A549 (cell line): ENCODE measurements around the gene CDC42SE1. TPM values are rescaled to one million over a fixed set of nuclear protein-coding genes. Genes with fewer than 3 reads are reported as not detected.
A peak's percentile ranks its signal among the peaks of the same experiment; 100 is the strongest.

ENCODE experiments used
- ATOH8 ChIP-seq: fragments of 250-450 bp; sonication (Bioruptor Pico); IDR thresholded peaks from 2 replicates; pipeline ENCODE4 v1.5.0; 2020; ENCODE audit warnings: low read depth, mild to moderate bottlenecking, moderate library complexity
- BCL3 ChIP-seq: fragments of >200 bp; sonication (Bioruptor Twin); formaldehyde crosslinking; IDR thresholded peaks from 3 replicates; pipeline ENCODE4 v1.6.1; 2016
- BHLHE40 ChIP-seq: IDR thresholded peaks from 2 replicates; pipeline ENCODE4 v1.6.1; 2012; ENCODE audit warnings: low read depth, low read length, inconsistent platforms
- CBX2 ChIP-seq: fragments of 200-600 bp; sonication (generic); IDR thresholded peaks from 2 replicates; pipeline ENCODE4 v1.6.1; 2016; ENCODE audit warnings: low read depth, mild to moderate bottlenecking, borderline replicate concordance
- CBX8 ChIP-seq: fragments of 200-600 bp; sonication (generic); IDR thresholded peaks from 2 replicates; pipeline ENCODE4 v1.6.1; 2016
- CHD2 ChIP-seq: fragments of 150-350 bp; IDR thresholded peaks from 2 replicates; pipeline ENCODE4 v1.6.1; 2014; ENCODE audit warnings: low read length; ENCODE audit not compliant: partially characterized antibody
- CTCF ChIP-seq: fragments of >200 bp; sonication (Bioruptor Twin); formaldehyde crosslinking; IDR thresholded peaks from 3 replicates; pipeline ENCODE4 v1.5.1; 2016
- E2F6 ChIP-seq: IDR thresholded peaks from 2 replicates; pipeline ENCODE4 v1.6.1; 2012; ENCODE audit warnings: low read depth, borderline replicate concordance
- EHF ChIP-seq: fragments of 250-450 bp; sonication (Bioruptor Pico); IDR thresholded peaks from 2 replicates; pipeline ENCODE4 v1.5.0; 2020; ENCODE audit warnings: mild to moderate bottlenecking
- EHMT2 ChIP-seq: fragments of 200-600 bp; sonication (generic); IDR thresholded peaks from 2 replicates; pipeline ENCODE4 v1.6.1; 2016; ENCODE audit warnings: antibody characterized with exemption, low read depth, mild to moderate bottlenecking, moderate library complexity
- EP300 ChIP-seq, 2 experiments: fragments of >200 bp; sonication (Bioruptor Twin); formaldehyde crosslinking; IDR thresholded peaks; 2 replicates in 1 of 2; 3 replicates in 1 of 2; pipeline ENCODE4 v1.6.1; 2016 to 2017
- FOSB ChIP-seq: fragments of 250-450 bp; sonication (Bioruptor Pico); IDR thresholded peaks from 2 replicates; pipeline ENCODE4 v1.5.0; 2020; ENCODE audit warnings: mild to moderate bottlenecking, moderate library complexity
- HDAC2 ChIP-seq: fragments of 200-600 bp; sonication (generic); IDR thresholded peaks from 2 replicates; pipeline ENCODE4 v1.6.1; 2016
- JUN ChIP-seq, 2 experiments: fragments of >200 bp; sonication (Bioruptor Twin); formaldehyde crosslinking; IDR thresholded peaks; 2 replicates in 1 of 2; 3 replicates in 1 of 2; pipeline ENCODE4 v1.6.1; 2016 to 2017
- MYC ChIP-seq: IDR thresholded peaks from 2 replicates; pipeline ENCODE4 v1.6.1; 2012; ENCODE audit warnings: mild to moderate bottlenecking, inconsistent platforms, low read length, improper control_type of control experiment, borderline replicate concordance
- NPAS2 ChIP-seq: fragments of 250-450 bp; sonication (Bioruptor Pico); IDR thresholded peaks from 2 replicates; pipeline ENCODE4 v1.8.0; 2022; ENCODE audit warnings: mild to moderate bottlenecking, moderate library complexity, borderline replicate concordance
- NR3C1 ChIP-seq: fragments of >200 bp; sonication (Bioruptor Twin); formaldehyde crosslinking; IDR thresholded peaks from 3 replicates; pipeline ENCODE4 v1.6.1; 2017
- PHF8 ChIP-seq: fragments of 200-600 bp; sonication (generic); IDR thresholded peaks from 2 replicates; pipeline ENCODE4 v1.6.1; 2016; ENCODE audit warnings: low read depth, mild to moderate bottlenecking, antibody characterized with exemption, moderate library complexity, borderline replicate concordance
- RARB ChIP-seq: fragments of 250-450 bp; sonication (Bioruptor Pico); IDR thresholded peaks from 2 replicates; pipeline ENCODE4 v1.8.0; 2021; ENCODE audit warnings: mild to moderate bottlenecking, moderate library complexity
- RCOR1 ChIP-seq: fragments of 150-350 bp; IDR thresholded peaks from 2 replicates; pipeline ENCODE4 v1.6.1; 2014; ENCODE audit warnings: antibody characterized with exemption, low read length, low read depth
- RFX5 ChIP-seq: fragments of 450-650 bp; IDR thresholded peaks from 2 replicates; pipeline ENCODE4 v1.7.1; 2014; ENCODE audit warnings: antibody characterized with exemption, mild to moderate bottlenecking, moderate library complexity
- RNF2 ChIP-seq: fragments of 200-600 bp; sonication (generic); IDR thresholded peaks from 2 replicates; pipeline ENCODE4 v1.6.1; 2016; ENCODE audit warnings: low read depth, mild to moderate bottlenecking, antibody characterized with exemption, moderate library complexity, borderline replicate concordance
- SMC3 ChIP-seq: fragments of >200 bp; sonication (Bioruptor Twin); formaldehyde crosslinking; IDR thresholded peaks from 3 replicates; pipeline ENCODE4 v1.6.1; 2018; ENCODE audit warnings: inconsistent platforms
- TP53 ChIP-seq: fragments of 250-450 bp; sonication (Bioruptor Pico); IDR thresholded peaks from 2 replicates; pipeline ENCODE4 v1.5.0; 2021; ENCODE audit warnings: mild to moderate bottlenecking, moderate library complexity
- ZC3H11A ChIP-seq: fragments of 450-650 bp; IDR thresholded peaks from 2 replicates; pipeline ENCODE4 v1.6.1; 2014; ENCODE audit warnings: antibody characterized with exemption, mild to moderate bottlenecking
- ZFP36 ChIP-seq: fragments of 450-650 bp; IDR thresholded peaks from 2 replicates; pipeline ENCODE4 v1.6.1; 2014; ENCODE audit warnings: borderline replicate concordance; ENCODE audit not compliant: partially characterized antibody
- ZNF302 ChIP-seq: fragments of 250-450 bp; sonication (Bioruptor Pico); IDR thresholded peaks from 2 replicates; pipeline ENCODE4 v1.9.0; 2021; ENCODE audit warnings: inconsistent platforms, mild to moderate bottlenecking, moderate library complexity
- ZSCAN20 ChIP-seq: fragments of 250-450 bp; sonication (Bioruptor Pico); IDR thresholded peaks from 2 replicates; pipeline ENCODE4 v1.8.0; 2022; ENCODE audit warnings: mild to moderate bottlenecking, moderate library complexity
- polyA plus RNA-seq, 4 experiments: library from polyadenylated mRNA; depleted of rRNA in 3 of 4; stranded (reverse); fragments of >200 nt; fragmentation: RNase III in 1 of 4; extraction: RNeasy Plus Mini Kit Qiagen cat#74134 plus additional on column Dnase treatment in 1 of 4; gene quantifications; 2 replicates in 3 of 4; 3 replicates in 1 of 4; pipeline ENCODE4 v1.2.3, GENCODE V29; 2011 to 2017
- TF ChIP-seq, protein P1 (sequence below): fragments of 250-450 bp; sonication (Bioruptor Pico); IDR thresholded peaks from 2 replicates; pipeline ENCODE4 v1.5.0; 2021; ENCODE audit warnings: mild to moderate bottlenecking, moderate library complexity, borderline replicate concordance
- TF ChIP-seq, protein P2 (sequence below): IDR thresholded peaks from 2 replicates; pipeline ENCODE4 v1.6.1; 2012
- TF ChIP-seq, protein P3 (sequence below): fragments of 200-600 bp; sonication (generic); IDR thresholded peaks from 2 replicates; pipeline ENCODE4 v1.6.1; 2016; ENCODE audit warnings: antibody characterized with exemption, mild to moderate bottlenecking, moderate library complexity

The CDC42SE1 gene
- polyA plus RNA-seq, 2 of the 4 experiments (the other 2 are of a cell fraction), result 54.7 to 83.1 TPM

- TF ChIP-seq, protein P1, sequence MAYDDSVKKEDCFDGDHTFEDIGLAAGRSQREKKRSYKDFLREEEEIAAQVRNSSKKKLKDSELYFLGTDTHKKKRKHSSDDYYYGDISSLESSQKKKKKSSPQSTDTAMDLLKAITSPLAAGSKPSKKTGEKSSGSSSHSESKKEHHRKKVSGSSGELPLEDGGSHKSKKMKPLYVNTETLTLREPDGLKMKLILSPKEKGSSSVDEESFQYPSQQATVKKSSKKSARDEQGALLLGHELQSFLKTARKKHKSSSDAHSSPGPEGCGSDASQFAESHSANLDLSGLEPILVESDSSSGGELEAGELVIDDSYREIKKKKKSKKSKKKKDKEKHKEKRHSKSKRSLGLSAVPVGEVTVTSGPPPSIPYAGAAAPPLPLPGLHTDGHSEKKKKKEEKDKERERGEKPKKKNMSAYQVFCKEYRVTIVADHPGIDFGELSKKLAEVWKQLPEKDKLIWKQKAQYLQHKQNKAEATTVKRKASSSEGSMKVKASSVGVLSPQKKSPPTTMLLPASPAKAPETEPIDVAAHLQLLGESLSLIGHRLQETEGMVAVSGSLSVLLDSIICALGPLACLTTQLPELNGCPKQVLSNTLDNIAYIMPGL (CRISPR knock-in tag), result no peak
- TF ChIP-seq NPAS2 (CRISPR knock-in tag) (no peak), HDAC2 (no peak), CBX8 (no peak), RFX5 (no peak), RNF2 (no peak), CHD2 (no peak), ZC3H11A (no peak), EHF (CRISPR knock-in tag) (no peak), E2F6 (peak; percentile 62; the same call in 1 of the 2 replicates), NR3C1 (no peak), PHF8 (peak; percentile 38; the same call in 1 of the 2 replicates), ZFP36 (no peak), MYC (no peak), ATOH8 (CRISPR knock-in tag) (no peak), RCOR1 (no peak), TP53 (CRISPR knock-in tag) (no peak), RARB (CRISPR knock-in tag) (no peak), EP300 (IDR thresholded peaks at IDR 0.05) (no peak), ZSCAN20 (CRISPR knock-in tag) (no peak), BHLHE40 (no peak), SMC3 (no peak; the same call in 2 of the 3 replicates), BCL3 (no peak), CTCF (peak; percentile 67; the same call in 2 of the 3 replicates), ZNF302 (CRISPR knock-in tag) (no peak), FOSB (CRISPR knock-in tag) (no peak), EHMT2 (no peak), JUN (IDR thresholded peaks at IDR 0.05) (peak; percentile 26 to 31; a peak in 2 of 5 replicates), CBX2 (no peak)
- TF ChIP-seq, protein P2, sequence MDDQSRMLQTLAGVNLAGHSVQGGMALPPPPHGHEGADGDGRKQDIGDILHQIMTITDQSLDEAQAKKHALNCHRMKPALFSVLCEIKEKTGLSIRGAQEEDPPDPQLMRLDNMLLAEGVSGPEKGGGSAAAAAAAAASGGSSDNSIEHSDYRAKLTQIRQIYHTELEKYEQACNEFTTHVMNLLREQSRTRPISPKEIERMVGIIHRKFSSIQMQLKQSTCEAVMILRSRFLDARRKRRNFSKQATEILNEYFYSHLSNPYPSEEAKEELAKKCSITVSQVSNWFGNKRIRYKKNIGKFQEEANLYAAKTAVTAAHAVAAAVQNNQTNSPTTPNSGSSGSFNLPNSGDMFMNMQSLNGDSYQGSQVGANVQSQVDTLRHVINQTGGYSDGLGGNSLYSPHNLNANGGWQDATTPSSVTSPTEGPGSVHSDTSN, result no peak; the same call in 1 of the 2 replicates
- TF ChIP-seq, protein P3, sequence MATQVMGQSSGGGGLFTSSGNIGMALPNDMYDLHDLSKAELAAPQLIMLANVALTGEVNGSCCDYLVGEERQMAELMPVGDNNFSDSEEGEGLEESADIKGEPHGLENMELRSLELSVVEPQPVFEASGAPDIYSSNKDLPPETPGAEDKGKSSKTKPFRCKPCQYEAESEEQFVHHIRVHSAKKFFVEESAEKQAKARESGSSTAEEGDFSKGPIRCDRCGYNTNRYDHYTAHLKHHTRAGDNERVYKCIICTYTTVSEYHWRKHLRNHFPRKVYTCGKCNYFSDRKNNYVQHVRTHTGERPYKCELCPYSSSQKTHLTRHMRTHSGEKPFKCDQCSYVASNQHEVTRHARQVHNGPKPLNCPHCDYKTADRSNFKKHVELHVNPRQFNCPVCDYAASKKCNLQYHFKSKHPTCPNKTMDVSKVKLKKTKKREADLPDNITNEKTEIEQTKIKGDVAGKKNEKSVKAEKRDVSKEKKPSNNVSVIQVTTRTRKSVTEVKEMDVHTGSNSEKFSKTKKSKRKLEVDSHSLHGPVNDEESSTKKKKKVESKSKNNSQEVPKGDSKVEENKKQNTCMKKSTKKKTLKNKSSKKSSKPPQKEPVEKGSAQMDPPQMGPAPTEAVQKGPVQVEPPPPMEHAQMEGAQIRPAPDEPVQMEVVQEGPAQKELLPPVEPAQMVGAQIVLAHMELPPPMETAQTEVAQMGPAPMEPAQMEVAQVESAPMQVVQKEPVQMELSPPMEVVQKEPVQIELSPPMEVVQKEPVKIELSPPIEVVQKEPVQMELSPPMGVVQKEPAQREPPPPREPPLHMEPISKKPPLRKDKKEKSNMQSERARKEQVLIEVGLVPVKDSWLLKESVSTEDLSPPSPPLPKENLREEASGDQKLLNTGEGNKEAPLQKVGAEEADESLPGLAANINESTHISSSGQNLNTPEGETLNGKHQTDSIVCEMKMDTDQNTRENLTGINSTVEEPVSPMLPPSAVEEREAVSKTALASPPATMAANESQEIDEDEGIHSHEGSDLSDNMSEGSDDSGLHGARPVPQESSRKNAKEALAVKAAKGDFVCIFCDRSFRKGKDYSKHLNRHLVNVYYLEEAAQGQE, result no peak
These were observed 11.3 kb downstream of the CDC42SE1 start (continued) for GRCh38 chr1:151047925-151048644.
